ENCODE measurements around the gene VCX3A. TPM values are rescaled to one million over a fixed set of nuclear protein-coding genes. Genes with fewer than 3 reads are reported as not detected.
"Not testable (repeated sequence)": the region's sequence is repeated elsewhere in the genome, so short reads cannot be mapped to it uniquely, and the experiment has no call there.

Gene VCX3A
- total RNA-seq (not detected), total RNA-seq (0 to 0.06 (median 0) reads per million in 172 experiments)
- not detected for polyA plus RNA-seq (2013, experiment 1 of 2)
- polyA plus RNA-seq (2013, experiment 2 of 2): not detected

- H3K9me3 Mint-ChIP-seq; H3K36me3 Mint-ChIP-seq (ENCODE audit: low read depth); H3K36me3 ChIP-seq (ENCODE audit: insufficient read depth, low read length); H3K27ac Mint-ChIP-seq; H3K4me3 ChIP-seq (ENCODE audit: low read length); ATAC-seq (ENCODE audit: poor library complexity); H3K27me3 Mint-ChIP-seq; DNase-seq; H3K4me1 ChIP-seq (ENCODE audit: insufficient read depth, low read length); H3K4me3 Mint-ChIP-seq; intact Hi-C loops (cut with DNase I, micrococcal nuclease); POLR2A ChIA-PET; H3K27me3 ChIP-seq (ENCODE audit: control insufficient read depth in 1 of 2, insufficient read depth in 2 of 2, low read length in 2 of 2); H3K27ac ChIP-seq (ENCODE audit: low read depth in 1 of 2, low read length in 2 of 2); H3K4me1 Mint-ChIP-seq (ENCODE audit: low read depth); H3K9me3 ChIP-seq (ENCODE audit: control insufficient read depth in 1 of 2, insufficient read depth in 1 of 2, low read length in 2 of 2); CTCF ChIA-PET: not testable (repeated sequence)
Observed at GRCh38 chrX:6535018-6535417, at the start of gene VCX3A. Gene VCX3A (minus strand): TSS chrX:6535118. CDS start chrX:6534497, 621 bp downstream.

DNA sequence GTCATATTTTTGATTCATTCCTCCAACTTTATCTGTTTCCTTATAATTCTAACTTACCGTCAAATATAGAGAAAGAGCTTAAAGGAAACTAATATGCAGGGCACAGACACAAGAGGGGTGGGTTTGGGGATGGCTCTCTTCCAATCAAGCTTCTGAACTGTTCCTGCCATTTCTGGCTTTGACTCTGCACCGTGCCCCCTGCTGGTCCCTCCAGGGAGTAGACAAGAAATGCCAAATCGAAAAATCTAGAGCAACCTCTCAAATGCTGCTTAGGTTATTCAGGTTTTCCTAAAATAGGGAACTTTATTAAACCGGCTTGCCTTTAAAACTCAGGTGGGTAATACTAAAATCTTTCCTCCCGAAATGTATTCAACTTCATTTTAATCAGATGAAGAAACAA is 39.8 kb upstream of the VCX3A start:
- H3K9me3 ChIP-seq (ENCODE audit: control insufficient read depth in 1 of 2, insufficient read depth in 1 of 2, low read length in 2 of 2): no peaks in the 10 kb centered on the region
- no peak overlapping the region for H3K4me3 Mint-ChIP-seq
- H3K9me3 Mint-ChIP-seq: no peaks in the 10 kb centered on the region
- DNase-seq: no peak
- H3K36me3 ChIP-seq (ENCODE audit: insufficient read depth, low read length): no peaks in the 10 kb centered on the region
- no peak overlapping the region for H3K27ac ChIP-seq (ENCODE audit: low read depth in 1 of 2, low read length in 2 of 2)
- no peaks in the 10 kb centered on the region for H3K4me1 Mint-ChIP-seq (ENCODE audit: low read depth)
- no peaks in the 10 kb centered on the region for H3K27me3 ChIP-seq (ENCODE audit: control insufficient read depth in 1 of 2, insufficient read depth in 2 of 2, low read length in 2 of 2)
- TF ChIP-seq, protein P1, sequence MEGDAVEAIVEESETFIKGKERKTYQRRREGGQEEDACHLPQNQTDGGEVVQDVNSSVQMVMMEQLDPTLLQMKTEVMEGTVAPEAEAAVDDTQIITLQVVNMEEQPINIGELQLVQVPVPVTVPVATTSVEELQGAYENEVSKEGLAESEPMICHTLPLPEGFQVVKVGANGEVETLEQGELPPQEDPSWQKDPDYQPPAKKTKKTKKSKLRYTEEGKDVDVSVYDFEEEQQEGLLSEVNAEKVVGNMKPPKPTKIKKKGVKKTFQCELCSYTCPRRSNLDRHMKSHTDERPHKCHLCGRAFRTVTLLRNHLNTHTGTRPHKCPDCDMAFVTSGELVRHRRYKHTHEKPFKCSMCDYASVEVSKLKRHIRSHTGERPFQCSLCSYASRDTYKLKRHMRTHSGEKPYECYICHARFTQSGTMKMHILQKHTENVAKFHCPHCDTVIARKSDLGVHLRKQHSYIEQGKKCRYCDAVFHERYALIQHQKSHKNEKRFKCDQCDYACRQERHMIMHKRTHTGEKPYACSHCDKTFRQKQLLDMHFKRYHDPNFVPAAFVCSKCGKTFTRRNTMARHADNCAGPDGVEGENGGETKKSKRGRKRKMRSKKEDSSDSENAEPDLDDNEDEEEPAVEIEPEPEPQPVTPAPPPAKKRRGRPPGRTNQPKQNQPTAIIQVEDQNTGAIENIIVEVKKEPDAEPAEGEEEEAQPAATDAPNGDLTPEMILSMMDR (IDR thresholded peaks at IDR 0.05): no peak
- CTCF ChIA-PET: interaction anchor here (1.2 kb wide), 1 partner anchor 17 kb away, joined by 3 read pairs; no protein-coding TSS in a partner anchor
- intact Hi-C loops (cut with DNase I, micrococcal nuclease): no loop called here
- ATAC-seq (ENCODE audit: poor library complexity): no peak
- POLR2A ChIA-PET: no interaction called here
- H3K27me3 Mint-ChIP-seq: no peaks in the 10 kb centered on the region
- H3K27ac Mint-ChIP-seq: no peak overlapping the region
- no peak overlapping the region for H3K4me3 ChIP-seq (ENCODE audit: low read length)
- H3K4me1 ChIP-seq (ENCODE audit: insufficient read depth, low read length): no peaks in the 10 kb centered on the region
- H3K36me3 Mint-ChIP-seq (ENCODE audit: low read depth): no peaks in the 10 kb centered on the region

- Mint-ChIP-seq H3K27ac (no peak overlapping the region), H3K36me3 (ENCODE audit: low read depth) (no peaks in the 10 kb centered on the region), H3K4me1 (ENCODE audit: low read depth) (no peaks in the 10 kb centered on the region), H3K4me3 (no peak overlapping the region), H3K27me3 (no peaks in the 10 kb centered on the region), H3K9me3 (no peaks in the 10 kb centered on the region)
- ChIA-PET CTCF (no interaction called here), POLR2A (no interaction called here)
- Histone ChIP-seq H3K27me3 (ENCODE audit: control insufficient read depth in 1 of 2, insufficient read depth in 2 of 2, low read length in 2 of 2) (no peaks in the 10 kb centered on the region), H3K9me3 (ENCODE audit: control insufficient read depth in 1 of 2, insufficient read depth in 1 of 2, low read length in 2 of 2) (no peaks in the 10 kb centered on the region), H3K4me3 (ENCODE audit: low read length) (no peak overlapping the region), H3K4me1 (ENCODE audit: insufficient read depth, low read length) (no peaks in the 10 kb centered on the region), H3K27ac (ENCODE audit: low read depth in 1 of 2, low read length in 2 of 2) (no peak overlapping the region), H3K36me3 (ENCODE audit: insufficient read depth, low read length) (no peaks in the 10 kb centered on the region)
- DNase-seq (no peak), ATAC-seq (ENCODE audit: poor library complexity) (no peak)
- intact Hi-C loops (cut with DNase I, micrococcal nuclease): no loop called here
- TF ChIP-seq, protein P1 (IDR thresholded peaks at IDR 0.05): no peak
Observed at GRCh38 chrX:6568031-6568430, 33.1 kb upstream of the VCX3A start.

DNA sequence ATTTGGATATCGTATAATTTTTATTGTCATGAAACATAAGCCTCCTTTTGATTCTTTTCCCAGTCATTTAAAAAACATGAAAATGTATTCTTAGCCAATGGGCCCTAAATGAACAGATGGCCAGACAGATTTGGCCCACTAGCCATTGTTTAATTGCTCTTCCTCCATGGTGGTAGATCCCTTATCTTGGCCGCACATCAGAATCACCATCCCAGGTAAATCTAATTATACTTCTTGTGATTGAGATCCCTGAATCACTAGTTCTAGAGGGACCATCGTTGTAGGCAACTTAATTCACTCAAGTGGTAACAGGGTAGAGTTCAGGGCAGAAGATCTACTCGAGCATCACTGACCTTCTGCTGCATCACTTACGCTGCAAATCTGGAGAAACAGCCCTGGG is 24.1 kb upstream of the VCX3A start:
- H3K4me3 ChIP-seq (ENCODE audit: low read length): no peak overlapping the region
- intact Hi-C loops (cut with DNase I, micrococcal nuclease): no loop called here
- no peaks in the 10 kb centered on the region for H3K27me3 Mint-ChIP-seq
- no peaks in the 10 kb centered on the region for H3K36me3 ChIP-seq (ENCODE audit: insufficient read depth, low read length)
- H3K4me3 Mint-ChIP-seq: no peak overlapping the region
- ChIA-PET POLR2A (no interaction called here), CTCF (no interaction called here)
- H3K4me1 ChIP-seq (ENCODE audit: insufficient read depth, low read length): no peaks in the 10 kb centered on the region
- H3K27ac Mint-ChIP-seq: no peak overlapping the region
- no peaks in the 10 kb centered on the region for H3K36me3 Mint-ChIP-seq (ENCODE audit: low read depth)
- no peaks in the 10 kb centered on the region for H3K9me3 Mint-ChIP-seq
- ATAC-seq (ENCODE audit: poor library complexity) (no peak), DNase-seq (no peak)
- TF ChIP-seq, protein P1 (IDR thresholded peaks at IDR 0.05): no peak
- H3K27me3 ChIP-seq (ENCODE audit: control insufficient read depth in 1 of 2, insufficient read depth in 2 of 2, low read length in 2 of 2): no peaks in the 10 kb centered on the region
- no peaks in the 10 kb centered on the region for H3K9me3 ChIP-seq (ENCODE audit: control insufficient read depth in 1 of 2, insufficient read depth in 1 of 2, low read length in 2 of 2)
- H3K4me1 Mint-ChIP-seq (ENCODE audit: low read depth): no peaks in the 10 kb centered on the region
- H3K27ac ChIP-seq (ENCODE audit: low read depth in 1 of 2, low read length in 2 of 2): no peak overlapping the region
